Measurements from ENCODE around the gene RABL3.

GRCh38 chr3:120773932-120774331, 31.6 kb upstream of the RABL3 start:
- TF ChIP-seq POLR2AphosphoS5 (IDR thresholded peaks at IDR 0.05; ENCODE audit: borderline replicate concordance, low read depth, low read length) (no peak), EZH2 (IDR thresholded peaks at IDR 0.05) (no peak)
